HepG2 (cell line): ENCODE measurements around the gene CDH23. TPM values are rescaled to one million over a fixed set of nuclear protein-coding genes. Genes with fewer than 3 reads are reported as not detected.

Experiments
- ATAC-seq: fragments of 200-7000 bp; cut with Tn5 transposase; 3 replicates; pipeline ENCODE4 v1.9.1; 2020; ENCODE audit warnings: mild to moderate bottlenecking, moderate library complexity
- BruUV-seq: library from RNA; stranded (reverse); fragments of 400-500 nt; replicated peaks from 2 replicates; lab custom pipeline; 2021; lab: Mats Ljungman, UMichigan
- CTCF ChIA-PET: fragments of 300-600 bp; formaldehyde crosslinking; extraction: SDS; loops from one replicate; lab custom pipeline; 2021; ENCODE audit warnings: low total read pairs, inconsistent platforms, low intra/inter-chr PET ratio; lab: Yijun Ruan, JAX
- POLR2A ChIA-PET: fragments of 350-600 bp; sonication (Branson Sonifier 250); formaldehyde crosslinking; loops from one replicate; lab custom pipeline; 2020; ENCODE audit warnings: antibody characterized with exemption, inconsistent platforms; lab: Yijun Ruan, JAX
- DNase-seq: peaks from one replicate; pipeline ENCODE4 v3.0.0-alpha.2; 2015; ENCODE audit warnings: low spot score
- FAIRE-seq: peaks from 3 replicates; lab custom pipeline; 2011; peaks lifted over from hg19 to GRCh38; lab: Jason Lieb, UNC
- H2AFZ ChIP-seq: one replicate; pipeline ENCODE4 v1.6.1; 2011; ENCODE audit warnings: low read length, inconsistent platforms
- H3K27ac ChIP-seq: fragments of 300-600 bp; 3 replicates; pipeline ENCODE4 v1.8.0; 2011; ENCODE audit warnings: mixed run types, mild to moderate bottlenecking, mixed read lengths, low read length, inconsistent platforms; ENCODE audit not compliant: insufficient read depth; ENCODE audit errors: extremely low read length
- H3K27me3 ChIP-seq, 2 experiments: fragments of 200-600 bp in 1 of 2; 2 replicates in 1 of 2; 3 replicates in 1 of 2; pipeline versions ENCODE4 v1.6.0 to v1.8.0; 2011; ENCODE audit warnings: low read length in 2 of 2, mild to moderate bottlenecking in 2 of 2, moderate library complexity in 2 of 2, inconsistent platforms in 1 of 2; ENCODE audit not compliant: insufficient read depth in 2 of 2, control insufficient read depth in 1 of 2
- H3K36me3 ChIP-seq, 2 experiments: fragments of 200-600 bp in 1 of 2; replicated peaks in 1 of 2; 2 replicates in 1 of 2; 3 replicates in 1 of 2; pipeline versions ENCODE4 v1.5.1 to v1.8.0; 2011; ENCODE audit warnings: low read length in 2 of 2, inconsistent platforms in 1 of 2; ENCODE audit not compliant: insufficient read depth in 2 of 2, control insufficient read depth in 1 of 2
- H3K4me1 ChIP-seq: 2 replicates; pipeline ENCODE4 v1.5.1; 2012; ENCODE audit warnings: low read length, inconsistent platforms; ENCODE audit not compliant: insufficient read depth
- H3K4me2 ChIP-seq: 2 replicates; pipeline ENCODE4 v1.6.0; 2011; ENCODE audit warnings: low read depth, low read length, inconsistent platforms
- H3K4me3 ChIP-seq, 3 experiments: fragments of 200-600 bp in 1 of 3; sonication (generic), shearing (Covaris generic) in 1 of 3; replicated peaks in 1 of 3; 2 replicates each; pipeline ENCODE4 v1.5.1; 2011 to 2016; ENCODE audit warnings: low read length in 3 of 3, inconsistent platforms in 2 of 3, low read depth in 2 of 3, mild to moderate bottlenecking in 2 of 3, control low read depth in 1 of 3, mixed read lengths in 1 of 3; ENCODE audit not compliant: insufficient read depth in 1 of 3
- H3K79me2 ChIP-seq: one replicate; pipeline ENCODE4 v1.6.1; 2011; ENCODE audit warnings: low read length, inconsistent platforms; ENCODE audit not compliant: insufficient read depth
- H3K9ac ChIP-seq: 2 replicates; pipeline ENCODE4 v1.6.0; 2011; ENCODE audit warnings: mild to moderate bottlenecking, low read depth, low read length, inconsistent platforms; ENCODE audit not compliant: insufficient read depth
- H3K9me3 ChIP-seq: 2 replicates; pipeline ENCODE4 v1.5.1; 2012; ENCODE audit warnings: mild to moderate bottlenecking, low read length
- H4K20me1 ChIP-seq: 2 replicates; pipeline ENCODE4 v1.6.0; 2011; ENCODE audit warnings: inconsistent platforms, mild to moderate bottlenecking, low read length, moderate library complexity; ENCODE audit not compliant: insufficient read depth
- KLF11 ChIP-seq: IDR thresholded peaks from 2 replicates; pipeline ENCODE4 v1.6.1; 2016; ENCODE audit warnings: missing compliant biosample characterization
- MAFK ChIP-seq, 2 experiments: IDR thresholded peaks in 1 of 2; conservative IDR thresholded peaks in 1 of 2; 2 replicates each; pipeline ENCODE4 v1.6.1; 2011; ENCODE audit warnings: improper control_type of control experiment in 2 of 2, low read length in 2 of 2
- MTA1 ChIP-seq: sonication (generic); formaldehyde crosslinking; IDR thresholded peaks from 2 replicates; pipeline ENCODE4 v1.4.0; 2020; ENCODE audit warnings: missing genetic modification reagents, mild to moderate bottlenecking, borderline replicate concordance
- POLR2A ChIP-seq, 2 experiments: IDR thresholded peaks; 2 replicates each; pipeline ENCODE4 v1.6.1; 2011; ENCODE audit warnings: low read depth in 2 of 2, low read length in 2 of 2, mild to moderate bottlenecking in 1 of 2, moderate library complexity in 1 of 2; ENCODE audit not compliant: insufficient read depth in 1 of 2
- RFXANK ChIP-seq: IDR thresholded peaks from 2 replicates; pipeline ENCODE4 v1.6.1; 2016
- RFXAP ChIP-seq: sonication (generic); formaldehyde crosslinking; IDR thresholded peaks from 2 replicates; pipeline ENCODE4 v1.4.0; 2020; ENCODE audit warnings: missing genetic modification reagents, borderline replicate concordance
- ZNF260 ChIP-seq: sonication (generic); formaldehyde crosslinking; IDR thresholded peaks from 2 replicates; pipeline ENCODE4 v1.4.0; 2020; ENCODE audit warnings: missing genetic modification reagents, low read depth, mild to moderate bottlenecking, borderline replicate concordance
- ZNF678 ChIP-seq: sonication (generic); formaldehyde crosslinking; IDR thresholded peaks from 2 replicates; pipeline ENCODE4 v1.4.0; 2020; ENCODE audit warnings: mild to moderate bottlenecking, missing genetic modification reagents
- ZNF780A ChIP-seq: sonication (generic); formaldehyde crosslinking; IDR thresholded peaks from 2 replicates; pipeline ENCODE4 v1.8.0; 2022; ENCODE audit warnings: mild to moderate bottlenecking, missing genetic modification reagents, moderate library complexity
- ZNF850 ChIP-seq: sonication (generic); formaldehyde crosslinking; conservative IDR thresholded peaks from 2 replicates; pipeline ENCODE4 v1.9.0; 2021; ENCODE audit warnings: mild to moderate bottlenecking, missing genetic modification reagents
- ZSCAN9 ChIP-seq: IDR thresholded peaks from 2 replicates; pipeline ENCODE4 v1.6.1; 2016; ENCODE audit warnings: borderline replicate concordance
- WGBS: methylation state at CpG from one replicate; pipeline ENCODE4 v1.1.6; 2017; ENCODE audit warnings: low lambda C conversion rate; 5-methylcytosine and 5-hydroxymethylcytosine counted together
- in situ Hi-C: cut with HindIII; loops from 2 replicates; pipeline ENCODE4 v1.10.0; 2017; ENCODE audit warnings: low pct_unique_long_range_greater_than_20kb; ENCODE audit not compliant: extremely low pct_ligation_motif_present
- intact Hi-C: fragments of 100-400 bp; cut with micrococcal nuclease; formaldehyde crosslinking; loops from one replicate; pipeline ENCODE4 v1.10.0; 2022; ENCODE audit not compliant: unreplicated experiment
- polyA plus RNA-seq, 8 experiments: library from polyadenylated mRNA; depleted of rRNA in 3 of 8; stranded (reverse) in 7 of 8; unstranded in 1 of 8; fragments of >200 nt; fragmentation: Illumina TruSeq in 4 of 8; extraction: Trizol in 4 of 8; gene quantifications; 2 replicates each; pipeline versions ENCODE4 v1.2.1 to v1.2.3, GENCODE V29; 2011 to 2016; ENCODE audit warnings: low read depth in 4 of 8, missing spikeins in 1 of 8, mixed read lengths in 1 of 8; ENCODE audit not compliant: insufficient read depth in 1 of 8
- total RNA-seq, 5 experiments: library from RNA; depleted of rRNA; stranded (reverse); fragments of >200 nt; fragmentation: Illumina TruSeq; extraction: Trizol; gene quantifications; 2 replicates each; pipeline ENCODE4 v1.2.3, GENCODE V29; 2016; ENCODE audit warnings: low read depth in 1 of 5
- TF ChIP-seq, protein P1 (sequence below), 2 experiments: sonication (generic) in 1 of 2; formaldehyde crosslinking in 1 of 2; IDR thresholded peaks; 2 replicates each; pipeline versions ENCODE4 v1.5.1 to v1.6.1; 2011 to 2020; ENCODE audit warnings: borderline replicate concordance in 1 of 2, low read depth in 1 of 2, low read length in 1 of 2, mild to moderate bottlenecking in 1 of 2, missing genetic modification reagents in 1 of 2, moderate library complexity in 1 of 2
- TF ChIP-seq, protein P2 (sequence below): sonication (generic); formaldehyde crosslinking; IDR thresholded peaks from 2 replicates; pipeline ENCODE4 v1.5.1; 2020; ENCODE audit warnings: missing genetic modification reagents, mild to moderate bottlenecking, borderline replicate concordance
- TF ChIP-seq, protein P3 (sequence below): sonication (generic); formaldehyde crosslinking; IDR thresholded peaks from 2 replicates; pipeline ENCODE4 v1.5.0; 2020; ENCODE audit warnings: missing genetic modification reagents, mild to moderate bottlenecking, borderline replicate concordance
- TF ChIP-seq, protein P4 (sequence below): sonication (generic); formaldehyde crosslinking; IDR thresholded peaks from 2 replicates; pipeline ENCODE4 v1.5.1; 2020; ENCODE audit warnings: missing genetic modification reagents, mild to moderate bottlenecking, borderline replicate concordance
- TF ChIP-seq, protein P5 (sequence below): sonication (generic); formaldehyde crosslinking; IDR thresholded peaks from 2 replicates; pipeline ENCODE4 v1.4.0; 2020; ENCODE audit warnings: missing genetic modification reagents, borderline replicate concordance

Gene CDH23
- total and polyA plus RNA-seq, 2 of the 13 experiments (the other 11 are each of a cell fraction or from before 2014, with no cell fraction given), result 0.13 TPM; not detected in 1

DNA sequence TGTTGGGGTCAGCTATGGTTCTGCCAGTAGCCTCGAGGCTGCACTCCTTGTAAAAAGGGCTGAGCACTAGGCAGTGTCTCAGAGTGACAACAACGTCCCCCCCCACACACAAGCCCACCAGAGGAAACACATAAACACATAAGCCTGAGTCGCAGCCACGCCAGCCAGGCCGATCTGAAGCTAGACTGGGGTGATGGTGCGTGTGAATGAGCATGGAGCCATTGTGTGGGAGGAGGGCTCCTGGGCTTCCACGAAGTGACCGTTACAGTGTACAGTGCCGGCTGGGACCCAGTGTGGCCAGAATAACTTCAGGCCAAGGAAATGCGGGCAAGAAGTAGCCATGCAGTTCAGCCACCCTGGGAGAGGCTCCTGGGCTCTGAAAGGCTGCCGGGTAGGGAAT lies 326.6 kb downstream of the CDH23 start:
- Histone ChIP-seq H3K4me2 (no peak overlapping the region), H3K9me3 (no peaks in the 10 kb centered on the region), H3K27ac (no peak overlapping the region), H3K79me2 (no peaks in the 10 kb centered on the region), H2AFZ (no peak overlapping the region), H3K36me3 (no peaks in the 10 kb centered on the region), H3K27me3 (peaks cover under 1 to 41% of the 10 kb centered on the region in 2 experiments; a peak in 4 of 5 replicates), H3K4me1 (peaks cover 39% of the 10 kb centered on the region), H4K20me1 (no peaks in the 10 kb centered on the region), H3K9ac (no peak overlapping the region), H3K4me3 (no peak overlapping the region)
- FAIRE-seq (no peak), ATAC-seq (no peak), DNase-seq (no peak)
- BruUV-seq, result no TSS peak
- in situ Hi-C loops (no loop called here), intact Hi-C loops (no loop called here)
- ChIA-PET POLR2A (no interaction called here), CTCF (no interaction called here)
- WGBS, result 41% methylated on average over 9 of the region's 11 CpGs
- TF ChIP-seq ZSCAN9, result no peak
- TF ChIP-seq MTA1 (CRISPR knock-in tag), result no peak
- TF ChIP-seq RFXANK (CRISPR knock-in tag), result no peak
- TF ChIP-seq ZNF850 (CRISPR knock-in tag), result no peak
- TF ChIP-seq, protein P1, sequence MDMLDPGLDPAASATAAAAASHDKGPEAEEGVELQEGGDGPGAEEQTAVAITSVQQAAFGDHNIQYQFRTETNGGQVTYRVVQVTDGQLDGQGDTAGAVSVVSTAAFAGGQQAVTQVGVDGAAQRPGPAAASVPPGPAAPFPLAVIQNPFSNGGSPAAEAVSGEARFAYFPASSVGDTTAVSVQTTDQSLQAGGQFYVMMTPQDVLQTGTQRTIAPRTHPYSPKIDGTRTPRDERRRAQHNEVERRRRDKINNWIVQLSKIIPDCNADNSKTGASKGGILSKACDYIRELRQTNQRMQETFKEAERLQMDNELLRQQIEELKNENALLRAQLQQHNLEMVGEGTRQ (IDR thresholded peaks at IDR 0.05; ENCODE audit: low read depth, low read length), result no peak
- TF ChIP-seq, protein P1 (CRISPR knock-in tag; IDR thresholded peaks at IDR 0.05; ENCODE audit: borderline replicate concordance), result no peak
- no peak for TF ChIP-seq KLF11 (CRISPR knock-in tag)
- TF ChIP-seq MAFK (conservative IDR thresholded peaks at IDR 0.05 in 1 of 2, IDR thresholded peaks at IDR 0.05 in 1 of 2; ENCODE audit: low read length in 2 of 2), result no peak
- TF ChIP-seq POLR2A (IDR thresholded peaks at IDR 0.05; ENCODE audit: insufficient read depth in 1 of 2, low read depth in 2 of 2, low read length in 2 of 2), result no peak
- TF ChIP-seq, protein P2, sequence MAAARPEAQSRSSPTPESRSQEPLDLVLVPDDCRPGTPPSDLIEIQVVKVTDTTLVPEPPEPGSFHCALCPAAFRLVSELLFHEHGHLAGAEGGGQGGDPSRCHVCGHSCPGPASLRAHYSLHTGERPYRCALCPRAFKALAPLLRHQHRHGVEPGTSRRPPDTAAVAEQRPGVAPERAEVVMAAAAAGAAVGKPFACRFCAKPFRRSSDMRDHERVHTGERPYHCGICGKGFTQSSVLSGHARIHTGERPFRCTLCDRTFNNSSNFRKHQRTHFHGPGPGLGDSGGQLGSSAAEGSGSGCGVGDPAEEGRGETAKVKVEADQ (CRISPR knock-in tag), result no peak
- TF ChIP-seq RFXAP (CRISPR knock-in tag), result no peak
- TF ChIP-seq, protein P3, sequence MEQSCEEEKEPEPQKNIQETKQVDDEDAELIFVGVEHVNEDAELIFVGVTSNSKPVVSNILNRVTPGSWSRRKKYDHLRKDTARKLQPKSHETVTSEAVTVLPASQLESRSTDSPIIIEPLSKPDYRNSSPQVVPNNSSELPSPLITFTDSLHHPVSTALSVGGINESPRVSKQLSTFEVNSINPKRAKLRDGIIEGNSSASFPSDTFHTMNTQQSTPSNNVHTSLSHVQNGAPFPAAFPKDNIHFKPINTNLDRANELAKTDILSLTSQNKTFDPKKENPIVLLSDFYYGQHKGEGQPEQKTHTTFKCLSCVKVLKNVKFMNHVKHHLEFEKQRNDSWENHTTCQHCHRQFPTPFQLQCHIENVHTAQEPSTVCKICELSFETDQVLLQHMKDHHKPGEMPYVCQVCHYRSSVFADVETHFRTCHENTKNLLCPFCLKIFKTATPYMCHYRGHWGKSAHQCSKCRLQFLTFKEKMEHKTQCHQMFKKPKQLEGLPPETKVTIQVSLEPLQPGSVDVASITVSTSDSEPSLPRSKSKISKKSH (CRISPR knock-in tag), result no peak
- no peak for TF ChIP-seq ZNF260 (CRISPR knock-in tag)
- TF ChIP-seq ZNF678 (CRISPR knock-in tag), result no peak
- TF ChIP-seq, protein P4, sequence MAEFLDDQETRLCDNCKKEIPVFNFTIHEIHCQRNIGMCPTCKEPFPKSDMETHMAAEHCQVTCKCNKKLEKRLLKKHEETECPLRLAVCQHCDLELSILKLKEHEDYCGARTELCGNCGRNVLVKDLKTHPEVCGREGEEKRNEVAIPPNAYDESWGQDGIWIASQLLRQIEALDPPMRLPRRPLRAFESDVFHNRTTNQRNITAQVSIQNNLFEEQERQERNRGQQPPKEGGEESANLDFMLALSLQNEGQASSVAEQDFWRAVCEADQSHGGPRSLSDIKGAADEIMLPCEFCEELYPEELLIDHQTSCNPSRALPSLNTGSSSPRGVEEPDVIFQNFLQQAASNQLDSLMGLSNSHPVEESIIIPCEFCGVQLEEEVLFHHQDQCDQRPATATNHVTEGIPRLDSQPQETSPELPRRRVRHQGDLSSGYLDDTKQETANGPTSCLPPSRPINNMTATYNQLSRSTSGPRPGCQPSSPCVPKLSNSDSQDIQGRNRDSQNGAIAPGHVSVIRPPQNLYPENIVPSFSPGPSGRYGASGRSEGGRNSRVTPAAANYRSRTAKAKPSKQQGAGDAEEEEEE, result no peak
- TF ChIP-seq ZNF780A, result no peak
- TF ChIP-seq, protein P5, sequence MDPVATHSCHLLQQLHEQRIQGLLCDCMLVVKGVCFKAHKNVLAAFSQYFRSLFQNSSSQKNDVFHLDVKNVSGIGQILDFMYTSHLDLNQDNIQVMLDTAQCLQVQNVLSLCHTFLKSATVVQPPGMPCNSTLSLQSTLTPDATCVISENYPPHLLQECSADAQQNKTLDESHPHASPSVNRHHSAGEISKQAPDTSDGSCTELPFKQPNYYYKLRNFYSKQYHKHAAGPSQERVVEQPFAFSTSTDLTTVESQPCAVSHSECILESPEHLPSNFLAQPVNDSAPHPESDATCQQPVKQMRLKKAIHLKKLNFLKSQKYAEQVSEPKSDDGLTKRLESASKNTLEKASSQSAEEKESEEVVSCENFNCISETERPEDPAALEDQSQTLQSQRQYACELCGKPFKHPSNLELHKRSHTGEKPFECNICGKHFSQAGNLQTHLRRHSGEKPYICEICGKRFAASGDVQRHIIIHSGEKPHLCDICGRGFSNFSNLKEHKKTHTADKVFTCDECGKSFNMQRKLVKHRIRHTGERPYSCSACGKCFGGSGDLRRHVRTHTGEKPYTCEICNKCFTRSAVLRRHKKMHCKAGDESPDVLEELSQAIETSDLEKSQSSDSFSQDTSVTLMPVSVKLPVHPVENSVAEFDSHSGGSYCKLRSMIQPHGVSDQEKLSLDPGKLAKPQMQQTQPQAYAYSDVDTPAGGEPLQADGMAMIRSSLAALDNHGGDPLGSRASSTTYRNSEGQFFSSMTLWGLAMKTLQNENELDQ (CRISPR knock-in tag), result no peak
